ENCODE results near the gene DUSP8. TPM values are rescaled to one million over a fixed set of nuclear protein-coding genes. Genes with fewer than 3 reads are reported as not detected.
A peak's percentile ranks its signal among the peaks of the same experiment; 100 is the strongest.

DUSP8 gene
- total RNA-seq, 2 experiments from 2014 or later, result not detected

GRCh38 chr11:1523779-1524178 is 48.3 kb downstream of the DUSP8 start:
- Histone ChIP-seq H3K4me2 (ENCODE audit: low read length) (peak overlapping the region; percentile 72), H3K27ac (ENCODE audit: low read depth, low read length, poor library complexity, severe bottlenecking) (peak overlapping the region; percentile 88), H4K20me1 (ENCODE audit: insufficient read depth, low read length) (no peaks in the 10 kb centered on the region), H3K36me3 (ENCODE audit: insufficient read depth, low read length) (no peaks in the 10 kb centered on the region), H3K9me2 (ENCODE audit: insufficient read depth, low read length) (no peaks in the 10 kb centered on the region), H2AFZ (ENCODE audit: low read length) (no peak overlapping the region), H3K4me1 (ENCODE audit: insufficient read depth, low read length, poor library complexity, severe bottlenecking) (peaks cover 52% of the 10 kb centered on the region), H3K4me3 (ENCODE audit: low read depth, low read length, poor library complexity, severe bottlenecking) (peak overlapping the region; percentile 52), H3K79me2 (ENCODE audit: insufficient read depth, low read depth, low read length) (peaks cover 17% of the 10 kb centered on the region), H3K9me3 (ENCODE audit: low read length) (no peaks in the 10 kb centered on the region)
- CTCF ChIA-PET (ENCODE audit: unreplicated experiment), result no interaction called here
- TF ChIP-seq EZH2phosphoT487 (IDR thresholded peaks at IDR 0.05; ENCODE audit: borderline replicate concordance, low read depth, low read length), result no peak
- TF ChIP-seq, protein P1, sequence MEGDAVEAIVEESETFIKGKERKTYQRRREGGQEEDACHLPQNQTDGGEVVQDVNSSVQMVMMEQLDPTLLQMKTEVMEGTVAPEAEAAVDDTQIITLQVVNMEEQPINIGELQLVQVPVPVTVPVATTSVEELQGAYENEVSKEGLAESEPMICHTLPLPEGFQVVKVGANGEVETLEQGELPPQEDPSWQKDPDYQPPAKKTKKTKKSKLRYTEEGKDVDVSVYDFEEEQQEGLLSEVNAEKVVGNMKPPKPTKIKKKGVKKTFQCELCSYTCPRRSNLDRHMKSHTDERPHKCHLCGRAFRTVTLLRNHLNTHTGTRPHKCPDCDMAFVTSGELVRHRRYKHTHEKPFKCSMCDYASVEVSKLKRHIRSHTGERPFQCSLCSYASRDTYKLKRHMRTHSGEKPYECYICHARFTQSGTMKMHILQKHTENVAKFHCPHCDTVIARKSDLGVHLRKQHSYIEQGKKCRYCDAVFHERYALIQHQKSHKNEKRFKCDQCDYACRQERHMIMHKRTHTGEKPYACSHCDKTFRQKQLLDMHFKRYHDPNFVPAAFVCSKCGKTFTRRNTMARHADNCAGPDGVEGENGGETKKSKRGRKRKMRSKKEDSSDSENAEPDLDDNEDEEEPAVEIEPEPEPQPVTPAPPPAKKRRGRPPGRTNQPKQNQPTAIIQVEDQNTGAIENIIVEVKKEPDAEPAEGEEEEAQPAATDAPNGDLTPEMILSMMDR (conservative IDR thresholded peaks at IDR 0.05; ENCODE audit: low read length), result no peak
- DNase-seq (ENCODE audit: low spot score), result peak; percentile 91
- BruUV-seq (replicated peaks), result no TSS peak
- POLR2A ChIA-PET, result interaction anchor here (1.0 kb wide), 1 partner anchor 9 kb away, joined by 4 read pairs; no protein-coding TSS in a partner anchor
- intact Hi-C loops (cut with micrococcal nuclease; ENCODE audit: unreplicated experiment), result loop anchor here (5.0 to 10.0 kb wide), 3 partner anchors 329 to 1179 kb away; partner anchors contain the start of gene LSP1

DNA sequence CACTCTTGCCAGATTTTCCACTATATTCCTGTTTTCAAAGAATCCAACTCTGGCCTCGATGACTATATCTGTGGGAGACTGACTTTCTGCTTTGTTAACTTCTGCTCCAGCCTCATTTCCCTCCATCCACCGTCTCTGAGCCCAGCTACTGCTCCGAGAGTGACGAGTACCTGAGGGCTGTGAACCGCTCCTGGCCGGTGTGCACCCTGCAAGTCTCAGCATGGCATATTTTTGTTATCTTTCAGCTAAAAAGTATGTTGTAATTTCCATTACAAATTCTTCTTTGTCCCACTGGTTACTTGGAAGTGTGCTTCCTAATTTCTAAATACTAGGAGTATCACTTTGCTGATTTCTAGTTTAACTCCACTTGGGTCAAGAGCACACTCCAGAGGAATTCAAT is 49.0 kb downstream of the DUSP8 start:
- peaks cover 52% of the 10 kb centered on the region for H3K4me1 ChIP-seq (ENCODE audit: insufficient read depth, low read length, poor library complexity, severe bottlenecking)
- peak overlapping the region; percentile 72 for H3K4me2 ChIP-seq (ENCODE audit: low read length)
- no peak for DNase-seq (ENCODE audit: low spot score)
- no peaks in the 10 kb centered on the region for H3K9me3 ChIP-seq (ENCODE audit: low read length)
- ChIA-PET CTCF (ENCODE audit: unreplicated experiment) (no interaction called here), POLR2A (interaction anchor here (0.7 to 1.0 kb wide), 2 partner anchors 10 to 13 kb away, joined by 3 to 4 read pairs; no protein-coding TSS in a partner anchor)
- TF ChIP-seq, protein P1 (conservative IDR thresholded peaks at IDR 0.05; ENCODE audit: low read length), result no peak
- no peak for TF ChIP-seq EZH2phosphoT487 (IDR thresholded peaks at IDR 0.05; ENCODE audit: borderline replicate concordance, low read depth, low read length)
- H3K27ac ChIP-seq (ENCODE audit: low read depth, low read length, poor library complexity, severe bottlenecking), result peak overlapping the region; percentile 88
- H3K36me3 ChIP-seq (ENCODE audit: insufficient read depth, low read length), result no peaks in the 10 kb centered on the region
- intact Hi-C loops (cut with micrococcal nuclease; ENCODE audit: unreplicated experiment), result loop anchor here (5.0 to 10.0 kb wide), 3 partner anchors 329 to 1178 kb away; partner anchors contain the start of gene LSP1
- H3K79me2 ChIP-seq (ENCODE audit: insufficient read depth, low read depth, low read length), result peaks cover 17% of the 10 kb centered on the region
- H3K4me3 ChIP-seq (ENCODE audit: low read depth, low read length, poor library complexity, severe bottlenecking), result peak overlapping the region; percentile 52
- no peaks in the 10 kb centered on the region for H4K20me1 ChIP-seq (ENCODE audit: insufficient read depth, low read length)
- H2AFZ ChIP-seq (ENCODE audit: low read length), result no peak overlapping the region
- H3K9me2 ChIP-seq (ENCODE audit: insufficient read depth, low read length), result no peaks in the 10 kb centered on the region
- no TSS peak for BruUV-seq (replicated peaks)

GRCh38 chr11:1522081-1522424 is 50.0 kb downstream of the DUSP8 start:
- Histone ChIP-seq H3K9me3 (ENCODE audit: low read length) (no peaks in the 10 kb centered on the region), H3K9me2 (ENCODE audit: insufficient read depth, low read length) (no peaks in the 10 kb centered on the region), H3K79me2 (ENCODE audit: insufficient read depth, low read depth, low read length) (peaks cover 17% of the 10 kb centered on the region), H3K27ac (ENCODE audit: low read depth, low read length, poor library complexity, severe bottlenecking) (peak overlapping the region; percentile 88), H3K4me3 (ENCODE audit: low read depth, low read length, poor library complexity, severe bottlenecking) (peak overlapping the region; percentile 52), H3K4me1 (ENCODE audit: insufficient read depth, low read length, poor library complexity, severe bottlenecking) (peaks cover 52% of the 10 kb centered on the region), H2AFZ (ENCODE audit: low read length) (peak overlapping the region; percentile 54; the same call in 1 of the 2 replicates), H3K4me2 (ENCODE audit: low read length) (peak overlapping the region; percentile 72), H3K36me3 (ENCODE audit: insufficient read depth, low read length) (no peaks in the 10 kb centered on the region), H4K20me1 (ENCODE audit: insufficient read depth, low read length) (no peaks in the 10 kb centered on the region)
- DNase-seq (ENCODE audit: low spot score), result no peak
- no TSS peak for BruUV-seq (replicated peaks)
- CTCF ChIA-PET (ENCODE audit: unreplicated experiment), result no interaction called here
- POLR2A ChIA-PET, result no interaction called here
- intact Hi-C loops (cut with micrococcal nuclease; ENCODE audit: unreplicated experiment), result loop anchor here (5.0 to 10.0 kb wide), 3 partner anchors 330 to 1177 kb away; partner anchors contain the start of gene LSP1
- TF ChIP-seq EZH2phosphoT487 (IDR thresholded peaks at IDR 0.05; ENCODE audit: borderline replicate concordance, low read depth, low read length), result no peak
- TF ChIP-seq, protein P1 (conservative IDR thresholded peaks at IDR 0.05; ENCODE audit: low read length), result no peak
